Caco-2 (cell line): Measurements from ENCODE around the gene MID1. TPM values are rescaled to one million over a fixed set of nuclear protein-coding genes. Genes with fewer than 3 reads are reported as not detected.

Source experiments
- BruUV-seq: library from RNA; stranded (reverse); fragments of 400-500 nt; replicated peaks from 2 replicates; lab custom pipeline; 2021; lab: Mats Ljungman, UMichigan
- CTCF ChIA-PET: fragments of 300-600 bp; sonication (Branson Sonifier 250); formaldehyde crosslinking; loops from one replicate; lab custom pipeline; 2022; ENCODE audit warnings: antibody characterized with exemption; lab: Charles Lee
- POLR2A ChIA-PET: fragments of 300-600 bp; sonication (Branson Sonifier 250); formaldehyde crosslinking; loops from one replicate; lab custom pipeline; 2022; ENCODE audit warnings: antibody characterized with exemption; lab: Charles Lee
- DNase-seq, 2 experiments: peaks; one replicate each; pipeline versions ENCODE4 v3.0.0 to v3.0.0-alpha.2; 2020 to 2022
- H3K27me3 ChIP-seq: replicated peaks from 2 replicates; pipeline ENCODE4 v1.6.0; 2011; ENCODE audit warnings: low read length; ENCODE audit not compliant: control insufficient read depth, insufficient read depth
- H3K36me3 ChIP-seq: 2 replicates; pipeline ENCODE4 v1.5.1; 2011; ENCODE audit warnings: low read length; ENCODE audit not compliant: control insufficient read depth, insufficient read depth
- H3K4me1 ChIP-seq: fragments of 250-450 bp; sonication (Bioruptor Pico); 2 replicates; pipeline ENCODE4 v1.5.1; 2020; ENCODE audit warnings: mild to moderate bottlenecking
- H3K4me3 ChIP-seq: 2 replicates; pipeline ENCODE4 v1.5.1; 2011; ENCODE audit warnings: low read depth, mild to moderate bottlenecking, control low read depth, low read length
- H3K9me3 ChIP-seq: fragments of 250-450 bp; sonication (Bioruptor Pico); 2 replicates; pipeline ENCODE4 v1.5.1; 2020; ENCODE audit warnings: mild to moderate bottlenecking, moderate library complexity
- H3K27ac Mint-ChIP-seq: one replicate; pipeline ENCODE4 v1.8.0; 2022; ENCODE audit warnings: mixed read lengths; ENCODE audit not compliant: unreplicated experiment
- H3K27me3 Mint-ChIP-seq: one replicate; pipeline ENCODE4 v1.8.0; 2022; ENCODE audit warnings: mixed read lengths; ENCODE audit not compliant: insufficient read depth, unreplicated experiment
- H3K36me3 Mint-ChIP-seq: one replicate; pipeline ENCODE4 v1.8.0; 2022; ENCODE audit warnings: mild to moderate bottlenecking, mixed read lengths; ENCODE audit not compliant: insufficient read depth, unreplicated experiment
- H3K4me1 Mint-ChIP-seq: one replicate; pipeline ENCODE4 v1.8.0; 2022; ENCODE audit warnings: low read depth, mixed read lengths; ENCODE audit not compliant: unreplicated experiment
- H3K4me3 Mint-ChIP-seq: one replicate; pipeline ENCODE4 v1.8.0; 2022; ENCODE audit warnings: mild to moderate bottlenecking, moderate library complexity, mixed read lengths; ENCODE audit not compliant: unreplicated experiment
- H3K9me3 Mint-ChIP-seq: one replicate; pipeline ENCODE4 v1.8.0; 2022; ENCODE audit warnings: mixed read lengths; ENCODE audit not compliant: unreplicated experiment
- CTCF ChIP-seq, 2 experiments: fragments of 200-600 bp in 1 of 2; IDR thresholded peaks; 1 replicate in 1 of 2; 2 replicates in 1 of 2; pipeline versions ENCODE4 v1.5.1 to v1.8.0; 2011 to 2022; ENCODE audit warnings: antibody characterized with exemption in 1 of 2, control low read depth in 1 of 2, inconsistent platforms in 1 of 2, low read depth in 1 of 2, low read length in 1 of 2, mild to moderate bottlenecking in 1 of 2, moderate library complexity in 1 of 2; ENCODE audit not compliant: insufficient read depth in 1 of 2, severe bottlenecking in 1 of 2, unreplicated experiment in 1 of 2
- intact Hi-C: fragments of 100-400 bp; cut with micrococcal nuclease; formaldehyde crosslinking; loops from one replicate; pipeline ENCODE4 v1.10.0; 2022; ENCODE audit not compliant: unreplicated experiment
- total RNA-seq: library from RNA; stranded (reverse); gene quantifications from 2 replicates; pipeline ENCODE4 v1.2.3, GENCODE V29; 2022

The MID1 gene
- total RNA-seq, 1 experiment from 2014 or later, result 61.3 TPM

DNA sequence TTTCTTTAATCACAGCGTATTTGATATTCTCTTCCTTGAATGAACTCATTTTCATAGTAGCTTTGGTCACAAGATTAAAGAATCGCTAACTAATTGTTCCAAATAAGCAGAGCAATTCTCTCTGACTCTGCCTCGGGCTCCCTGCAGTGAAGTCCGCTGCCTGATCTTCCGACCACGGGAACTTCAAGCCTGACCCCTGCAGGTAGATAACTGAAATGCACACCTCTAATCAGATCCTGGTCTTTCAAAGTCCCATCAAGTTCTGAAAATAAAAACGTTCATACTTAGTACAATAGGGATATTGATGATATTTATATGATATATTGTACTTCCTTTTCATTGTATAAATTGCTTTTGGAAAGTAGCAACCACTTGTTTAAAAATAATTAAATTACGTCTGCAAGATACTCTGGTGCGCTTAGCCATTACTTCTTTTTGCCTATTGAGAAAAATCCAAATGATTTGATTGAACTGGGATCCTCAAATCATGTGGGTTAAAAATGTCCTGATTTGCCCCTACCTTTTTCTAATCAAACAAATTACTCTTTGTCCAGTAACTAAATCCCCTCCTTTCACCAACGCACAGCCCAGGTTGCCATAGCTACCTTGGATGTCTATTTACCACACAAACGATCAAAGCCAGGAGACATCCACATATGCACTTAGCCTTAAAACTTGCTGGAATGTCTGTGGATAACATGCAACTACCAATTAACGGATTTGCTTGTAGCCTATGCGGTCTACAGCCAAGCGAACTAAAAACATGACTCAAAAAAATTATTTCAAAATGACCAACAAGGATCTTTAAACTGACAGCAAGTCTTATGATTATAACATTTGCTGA lies 4.2 kb downstream of the MID1 start:
- POLR2A ChIA-PET, result no interaction called here
- Histone ChIP-seq H3K9me3 (no peaks in the 10 kb centered on the region), H3K36me3 (no peaks in the 10 kb centered on the region), H3K4me3 (no peak overlapping the region), H3K27me3 (no peaks in the 10 kb centered on the region), H3K4me1 (peaks cover 50% of the 10 kb centered on the region)
- Mint-ChIP-seq H3K4me3 (peak overlapping the region; percentile 68), H3K36me3 (peaks cover 17% of the 10 kb centered on the region), H3K27ac (peak overlapping the region; percentile 76), H3K27me3 (no peaks in the 10 kb centered on the region), H3K4me1 (peaks cover 11% of the 10 kb centered on the region), H3K9me3 (no peaks in the 10 kb centered on the region)
- CTCF ChIA-PET, result no interaction called here
- no TSS peak for BruUV-seq
- TF ChIP-seq CTCF (IDR thresholded peaks at IDR 0.05; ENCODE audit: insufficient read depth in 1 of 2, low read depth in 1 of 2, low read length in 1 of 2, severe bottlenecking in 1 of 2, unreplicated experiment in 1 of 2), result peak; percentile 39 to 67
- intact Hi-C loops, result loop anchor here (5.0 kb wide), 1 partner anchor 424 kb away; no protein-coding TSS in a partner anchor
- peak; percentile 42 to 49 for DNase-seq

DNA sequence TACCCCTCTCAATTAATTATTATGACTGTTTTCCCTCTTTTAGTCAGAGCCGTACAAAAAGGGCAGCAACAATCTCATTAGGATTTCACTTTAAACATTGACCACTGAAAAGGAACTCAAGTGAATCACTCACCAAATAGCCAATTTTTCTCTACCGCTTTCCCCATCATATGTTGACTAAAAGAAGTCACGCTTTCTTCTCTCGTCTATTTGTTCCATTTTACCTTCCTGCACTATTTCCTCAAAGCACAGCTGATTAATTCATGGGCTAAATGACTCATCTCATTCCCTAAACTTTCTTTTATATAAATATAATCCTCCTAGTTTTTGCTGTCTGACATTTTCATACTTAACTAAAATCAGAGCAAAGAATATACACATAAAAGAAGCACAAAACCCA lies 8.2 kb downstream of the MID1 start:
- no peaks in the 10 kb centered on the region for H3K27me3 Mint-ChIP-seq
- intact Hi-C loops, result no loop called here
- H3K27ac Mint-ChIP-seq, result no peak overlapping the region
- no peak for TF ChIP-seq CTCF (IDR thresholded peaks at IDR 0.05; ENCODE audit: insufficient read depth in 1 of 2, low read depth in 1 of 2, low read length in 1 of 2, severe bottlenecking in 1 of 2, unreplicated experiment in 1 of 2)
- H3K4me1 Mint-ChIP-seq, result peaks cover 11% of the 10 kb centered on the region
- no peaks in the 10 kb centered on the region for H3K36me3 ChIP-seq
- POLR2A ChIA-PET, result no interaction called here
- BruUV-seq, result no TSS peak
- no peak for DNase-seq
- no peaks in the 10 kb centered on the region for H3K27me3 ChIP-seq
- no peak overlapping the region for H3K4me3 ChIP-seq
- H3K36me3 Mint-ChIP-seq, result peaks cover 20% of the 10 kb centered on the region
- no peaks in the 10 kb centered on the region for H3K9me3 Mint-ChIP-seq
- CTCF ChIA-PET, result no interaction called here
- no peak overlapping the region for H3K4me3 Mint-ChIP-seq
- H3K9me3 ChIP-seq, result no peaks in the 10 kb centered on the region
- H3K4me1 ChIP-seq, result peaks cover 78% of the 10 kb centered on the region

- POLR2A ChIA-PET, result no interaction called here
Measured at GRCh38 chrX:10611441-10612090, 8.8 kb downstream of the MID1 start.

More at GRCh38 chrX:10611441-10612090, 8.8 kb downstream of the MID1 start:
- H3K4me1 ChIP-seq, result peaks cover 73% of the 10 kb centered on the region
- H3K9me3 ChIP-seq, result no peaks in the 10 kb centered on the region
- H3K27me3 ChIP-seq, result no peaks in the 10 kb centered on the region
- Mint-ChIP-seq H3K4me3 (no peak overlapping the region), H3K4me1 (peaks cover 10% of the 10 kb centered on the region), H3K36me3 (peaks cover 22% of the 10 kb centered on the region), H3K9me3 (no peaks in the 10 kb centered on the region), H3K27ac (no peak overlapping the region), H3K27me3 (no peaks in the 10 kb centered on the region)
- no peak overlapping the region for H3K4me3 ChIP-seq
- no peak for TF ChIP-seq CTCF (IDR thresholded peaks at IDR 0.05; ENCODE audit: insufficient read depth in 1 of 2, low read depth in 1 of 2, low read length in 1 of 2, severe bottlenecking in 1 of 2, unreplicated experiment in 1 of 2)
- DNase-seq, result no peak
- CTCF ChIA-PET, result no interaction called here
- no peaks in the 10 kb centered on the region for H3K36me3 ChIP-seq
- BruUV-seq, result no TSS peak
- intact Hi-C loops, result no loop called here
